C4-2B (cell line): ENCODE measurements around the gene KREMEN2.

Experiments used
- H3K27ac ChIP-seq: fragments of 450-650 bp; 2 replicates; pipeline ENCODE4 v1.5.1; 2017
- CTCF ChIP-seq: fragments of 450-650 bp; conservative IDR thresholded peaks from 2 replicates; pipeline ENCODE4 v1.5.1; 2017; ENCODE audit warnings: mild to moderate bottlenecking
- ZFX ChIP-seq: fragments of 450-650 bp; IDR thresholded peaks from 2 replicates; pipeline ENCODE4 v1.6.1; 2017

The KREMEN2 gene

DNA sequence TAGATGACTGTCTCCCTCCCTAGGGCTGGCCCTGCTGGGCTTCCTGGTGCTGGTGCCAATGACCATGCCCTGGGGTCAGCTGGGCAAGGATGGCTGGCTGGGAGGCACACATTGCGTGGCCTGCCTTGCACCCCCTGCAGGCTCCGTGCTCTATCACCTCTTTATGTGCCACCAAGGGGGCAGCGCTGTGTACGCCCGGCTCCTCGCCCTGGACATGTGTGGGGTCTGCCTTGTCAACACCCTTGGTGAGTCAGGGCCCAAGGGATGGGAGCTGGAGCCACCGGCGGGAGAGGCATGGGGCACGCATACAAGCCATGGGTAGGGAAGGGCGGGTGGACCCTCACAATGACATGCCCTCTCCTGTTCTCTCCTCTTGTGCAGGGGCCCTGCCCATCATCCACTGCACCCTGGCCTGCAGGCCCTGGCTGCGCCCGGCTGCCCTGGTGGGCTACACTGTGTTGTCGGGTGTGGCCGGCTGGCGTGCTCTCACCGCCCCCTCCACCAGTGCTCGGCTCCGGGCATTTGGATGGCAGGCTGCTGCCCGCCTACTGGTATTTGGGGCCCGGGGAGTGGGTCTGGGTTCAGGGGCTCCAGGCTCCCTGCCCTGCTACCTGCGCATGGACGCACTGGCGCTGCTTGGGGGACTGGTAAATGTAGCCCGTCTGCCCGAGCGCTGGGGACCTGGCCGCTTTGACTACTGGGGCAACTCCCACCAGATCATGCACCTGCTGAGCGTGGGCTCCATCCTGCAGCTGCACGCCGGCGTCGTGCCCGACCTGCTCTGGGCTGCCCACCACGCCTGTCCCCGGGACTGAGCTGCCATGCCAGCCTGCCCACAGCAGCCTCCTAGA lies 7.3 kb downstream of the KREMEN2 start:
- H3K27ac ChIP-seq: peak overlapping the region; percentile 92
- TF ChIP-seq ZFX: no peak
- TF ChIP-seq CTCF: no peak

- TF ChIP-seq CTCF (no peak), ZFX (no peak)
- H3K27ac ChIP-seq: peak overlapping the region; percentile 92
These were observed 8.1 kb downstream of the KREMEN2 start for GRCh38 chr16:2971985-2972784.

- H3K27ac ChIP-seq: peak overlapping the region; percentile 92
- TF ChIP-seq ZFX (no peak), CTCF (no peak)
These were observed 9.0 kb downstream of the KREMEN2 start for GRCh38 chr16:2973093-2973492.

DNA sequence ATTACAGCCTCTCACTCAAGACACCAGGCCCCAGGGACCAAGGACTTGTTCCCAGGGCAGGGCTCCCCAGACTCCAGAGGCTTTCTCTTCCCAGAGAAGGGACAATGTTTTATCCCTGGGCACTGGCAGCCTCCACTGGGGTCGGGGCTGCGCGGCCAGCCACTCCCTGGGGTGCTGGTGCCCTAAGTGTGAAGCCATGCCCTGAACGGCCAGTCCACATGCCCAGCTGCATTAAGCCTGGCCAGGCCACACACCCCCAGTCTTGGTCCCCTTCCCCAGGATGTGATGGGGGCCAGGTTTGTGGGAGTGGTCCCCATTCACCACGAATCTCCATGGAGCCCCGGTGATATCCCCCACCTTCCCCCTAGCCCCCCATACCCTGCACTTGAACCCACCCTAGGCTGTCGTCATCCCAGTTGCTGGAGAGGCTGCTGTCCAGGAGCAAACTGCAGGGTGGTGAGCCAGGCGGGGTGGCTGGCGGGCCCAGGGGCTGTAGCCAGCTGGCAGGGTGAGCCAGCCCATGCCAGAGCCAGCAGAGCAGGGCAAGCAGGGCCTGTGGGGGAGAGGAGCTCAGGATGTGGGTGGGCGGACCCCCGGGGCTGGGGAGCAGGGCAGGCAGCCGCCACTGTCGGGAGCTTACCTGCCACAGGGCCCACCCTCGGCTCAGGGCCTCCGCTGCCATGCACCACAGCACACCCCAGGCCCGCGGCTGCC lies 9.7 kb downstream of the KREMEN2 start:
- H3K27ac ChIP-seq: peak overlapping the region; percentile 92
- no peak for TF ChIP-seq ZFX
- TF ChIP-seq CTCF: no peak

DNA sequence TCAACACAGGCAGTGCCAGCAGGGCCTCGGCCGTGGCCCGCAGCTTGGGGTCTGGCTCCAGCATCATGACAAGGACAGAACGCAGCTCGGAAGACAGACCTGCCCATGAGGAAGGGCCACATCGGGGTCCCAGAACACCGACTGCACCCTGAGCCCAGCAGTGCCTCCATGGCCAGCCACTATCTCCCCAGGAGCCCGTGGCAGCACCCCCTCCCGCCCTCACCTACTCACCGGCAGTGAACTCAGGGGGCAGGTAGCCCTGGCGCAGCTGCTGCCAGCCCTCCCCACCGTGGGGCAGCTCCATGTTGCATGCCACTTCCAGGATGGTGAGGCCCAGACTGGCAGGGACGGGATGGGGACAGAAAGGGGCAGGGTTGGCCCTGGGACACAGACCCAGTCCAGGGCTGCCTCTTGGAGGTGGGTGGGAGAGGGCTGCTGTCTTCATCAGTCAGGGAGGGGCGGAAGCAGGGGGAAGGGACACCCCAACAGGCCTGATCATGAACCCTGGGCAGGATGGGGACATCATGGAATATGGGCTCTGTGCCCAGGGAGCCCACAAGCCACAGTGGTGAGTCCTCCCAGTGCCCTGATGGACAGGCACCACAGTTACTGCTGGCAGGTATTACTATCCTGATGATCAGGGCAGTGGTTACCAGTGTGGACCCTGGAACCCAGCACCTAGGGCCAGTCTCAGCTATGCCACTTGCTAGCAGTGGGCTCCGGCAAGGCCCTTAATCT lies 10.4 kb downstream of the KREMEN2 start:
- H3K27ac ChIP-seq: peak overlapping the region; percentile 92
- no peak for TF ChIP-seq CTCF
- no peak for TF ChIP-seq ZFX

DNA sequence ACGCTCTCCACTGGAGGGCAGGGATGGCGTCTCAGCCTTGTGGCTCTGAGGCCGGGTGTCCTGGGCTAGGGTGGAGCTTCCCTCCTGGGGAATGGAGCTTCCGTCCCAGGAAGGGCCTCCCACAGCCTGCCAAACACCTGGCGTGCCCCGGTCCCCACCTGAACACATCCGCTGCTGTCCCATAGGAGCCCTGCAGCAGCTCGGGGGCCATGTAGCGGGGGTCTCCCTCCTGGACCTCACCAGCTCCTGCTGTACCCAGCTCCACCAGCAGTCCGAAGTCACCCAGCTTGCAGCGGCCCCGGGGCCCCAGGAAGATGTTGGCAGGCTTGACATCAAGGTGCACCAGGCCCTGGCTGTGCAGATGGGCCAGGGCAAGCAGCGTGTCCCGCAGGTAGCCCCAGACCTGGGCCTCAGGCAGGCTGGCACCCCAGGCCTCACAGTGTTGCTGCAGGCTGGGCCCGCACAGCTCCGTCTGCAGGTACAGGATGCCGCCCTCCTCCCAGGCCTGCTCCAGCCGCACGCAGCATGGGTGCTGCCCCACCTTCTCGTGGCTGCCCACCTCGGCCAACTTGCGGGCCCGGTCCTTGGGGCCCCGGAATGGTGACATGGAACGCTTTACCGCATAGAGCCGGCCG lies 11.2 kb downstream of the KREMEN2 start:
- no peak for TF ChIP-seq ZFX
- TF ChIP-seq CTCF: no peak
- no peak overlapping the region; the same call in 1 of the 2 replicates for H3K27ac ChIP-seq
